Astrocyte (in vitro differentiated cells and primary cell): ENCODE measurements around the gene TEC. TPM values are rescaled to one million over a fixed set of nuclear protein-coding genes. Genes with fewer than 3 reads are reported as not detected.

Experiments
- DNase-seq: peaks from one replicate; pipeline ENCODE4 v3.0.0-alpha.2; 2010; ENCODE audit warnings: low read depth
- FAIRE-seq: peaks from 2 replicates; lab custom pipeline; 2011; peaks lifted over from hg19 to GRCh38; lab: Jason Lieb, UNC
- H2AFZ ChIP-seq: 2 replicates; pipeline ENCODE4 v1.6.0; 2012; ENCODE audit warnings: low read depth, low read length, inconsistent platforms
- H3K27ac ChIP-seq: 2 replicates; pipeline ENCODE4 v1.5.1; 2011; ENCODE audit warnings: low read depth, low read length, inconsistent platforms
- H3K27me3 ChIP-seq: 2 replicates; pipeline ENCODE4 v1.6.0; 2011; ENCODE audit warnings: low read length, inconsistent platforms; ENCODE audit not compliant: insufficient read depth
- H3K36me3 ChIP-seq: 2 replicates; pipeline ENCODE4 v1.5.1; 2011; ENCODE audit warnings: low read length, inconsistent platforms; ENCODE audit not compliant: insufficient read depth
- H3K4me1 ChIP-seq: 2 replicates; pipeline ENCODE4 v1.5.1; 2011; ENCODE audit warnings: low read length, inconsistent platforms; ENCODE audit not compliant: insufficient read depth
- H3K4me2 ChIP-seq: 2 replicates; pipeline ENCODE4 v1.6.0; 2012; ENCODE audit warnings: low read length, inconsistent platforms
- H3K4me3 ChIP-seq: 2 replicates; pipeline ENCODE4 v1.5.1; 2011; ENCODE audit warnings: low read depth, mild to moderate bottlenecking, low read length, inconsistent platforms; ENCODE audit not compliant: insufficient read depth
- H3K79me2 ChIP-seq: 2 replicates; pipeline ENCODE4 v1.6.0; 2012; ENCODE audit warnings: mild to moderate bottlenecking, low read length, inconsistent platforms; ENCODE audit not compliant: insufficient read depth
- H3K9ac ChIP-seq: 2 replicates; pipeline ENCODE4 v1.6.0; 2012; ENCODE audit warnings: mild to moderate bottlenecking, low read length, inconsistent platforms
- H3K9me3 ChIP-seq: 2 replicates; pipeline ENCODE4 v1.5.1; 2012; ENCODE audit warnings: low read depth, mild to moderate bottlenecking, low read length, inconsistent platforms; ENCODE audit not compliant: insufficient read depth
- H4K20me1 ChIP-seq: 2 replicates; pipeline ENCODE4 v1.6.0; 2012; ENCODE audit warnings: low read length, inconsistent platforms; ENCODE audit not compliant: insufficient read depth
- H3K27ac Mint-ChIP-seq: one replicate; pipeline ENCODE4 v1.8.0; 2021; ENCODE audit warnings: mild to moderate bottlenecking, mixed read lengths; ENCODE audit not compliant: unreplicated experiment
- H3K27me3 Mint-ChIP-seq: one replicate; pipeline ENCODE4 v1.8.0; 2021; ENCODE audit warnings: low read depth, mixed read lengths; ENCODE audit not compliant: unreplicated experiment
- H3K36me3 Mint-ChIP-seq: one replicate; pipeline ENCODE4 v1.8.0; 2021; ENCODE audit warnings: low read depth, mixed read lengths; ENCODE audit not compliant: unreplicated experiment
- H3K4me1 Mint-ChIP-seq: one replicate; pipeline ENCODE4 v1.8.0; 2021; ENCODE audit warnings: low read depth, mixed read lengths; ENCODE audit not compliant: unreplicated experiment
- H3K4me3 Mint-ChIP-seq: one replicate; pipeline ENCODE4 v1.8.0; 2021; ENCODE audit warnings: mild to moderate bottlenecking, moderate library complexity, mixed read lengths; ENCODE audit not compliant: unreplicated experiment
- H3K9me3 Mint-ChIP-seq: one replicate; pipeline ENCODE4 v1.8.0; 2021; ENCODE audit warnings: mild to moderate bottlenecking, mixed read lengths; ENCODE audit not compliant: unreplicated experiment
- CTCF ChIP-seq: IDR thresholded peaks from 2 replicates; pipeline ENCODE4 v1.5.1; 2011; ENCODE audit warnings: low read depth, mild to moderate bottlenecking, inconsistent platforms, low read length, moderate library complexity; ENCODE audit not compliant: insufficient read depth
- EZH2 ChIP-seq: IDR thresholded peaks from 2 replicates; pipeline ENCODE4 v1.6.1; 2012; ENCODE audit warnings: mild to moderate bottlenecking, low read length, inconsistent platforms; ENCODE audit not compliant: insufficient read depth
- total RNA-seq: library from RNA; stranded (reverse); gene quantifications from 2 replicates; pipeline ENCODE4 v1.2.1, GENCODE V29; 2021

TEC gene
- total RNA-seq, 1 donor from 2014 or later = 0.61 TPM

GRCh38 chr4:48203819-48204218 lies 65.8 kb downstream of the TEC start:
- no peaks in the 10 kb centered on the region for H3K36me3 ChIP-seq
- Mint-ChIP-seq H3K9me3 (no peaks in the 10 kb centered on the region), H3K4me1 (peaks cover 10% of the 10 kb centered on the region), H3K27me3 (no peaks in the 10 kb centered on the region), H3K36me3 (no peaks in the 10 kb centered on the region), H3K27ac (no peak overlapping the region), H3K4me3 (no peak overlapping the region)
- no peak for TF ChIP-seq CTCF
- no peak for TF ChIP-seq EZH2
- H3K9me3 ChIP-seq = no peaks in the 10 kb centered on the region
- H3K4me2 ChIP-seq = no peak overlapping the region
- H3K4me3 ChIP-seq = no peak overlapping the region
- H4K20me1 ChIP-seq = no peaks in the 10 kb centered on the region
- FAIRE-seq (no peak), DNase-seq (no peak)
- peaks cover 3% of the 10 kb centered on the region for H3K27me3 ChIP-seq
- no peak overlapping the region for H2AFZ ChIP-seq
- H3K9ac ChIP-seq = no peak overlapping the region
- no peaks in the 10 kb centered on the region for H3K79me2 ChIP-seq
- no peaks in the 10 kb centered on the region for H3K4me1 ChIP-seq
- H3K27ac ChIP-seq = no peak overlapping the region

- Mint-ChIP-seq H3K4me1 (peaks cover 5% of the 10 kb centered on the region), H3K27ac (no peak overlapping the region), H3K27me3 (peaks cover 3% of the 10 kb centered on the region), H3K36me3 (no peaks in the 10 kb centered on the region), H3K4me3 (no peak overlapping the region), H3K9me3 (no peaks in the 10 kb centered on the region)
- FAIRE-seq = no peak
- no peaks in the 10 kb centered on the region for H4K20me1 ChIP-seq
- no peak overlapping the region for H2AFZ ChIP-seq
- no peaks in the 10 kb centered on the region for H3K79me2 ChIP-seq
- H3K27ac ChIP-seq = no peak overlapping the region
- TF ChIP-seq CTCF = no peak
- no peak for TF ChIP-seq EZH2
- DNase-seq = no peak
- peaks cover 3% of the 10 kb centered on the region for H3K4me1 ChIP-seq
- no peaks in the 10 kb centered on the region for H3K36me3 ChIP-seq
- H3K4me2 ChIP-seq = no peak overlapping the region
- peaks cover 4% of the 10 kb centered on the region for H3K27me3 ChIP-seq
- no peaks in the 10 kb centered on the region for H3K9me3 ChIP-seq
- H3K9ac ChIP-seq = no peak overlapping the region
- H3K4me3 ChIP-seq = no peak overlapping the region
These were observed 71.9 kb downstream of the TEC start for GRCh38 chr4:48197643-48198237.

- H2AFZ ChIP-seq = no peak overlapping the region
- peaks cover 5% of the 10 kb centered on the region for H3K27me3 ChIP-seq
- Mint-ChIP-seq H3K4me1 (peaks cover 5% of the 10 kb centered on the region), H3K27me3 (peaks cover 3% of the 10 kb centered on the region), H3K4me3 (no peak overlapping the region), H3K9me3 (no peaks in the 10 kb centered on the region), H3K36me3 (no peaks in the 10 kb centered on the region), H3K27ac (no peak overlapping the region)
- no peak overlapping the region for H3K4me3 ChIP-seq
- H3K9me3 ChIP-seq = no peaks in the 10 kb centered on the region
- no peaks in the 10 kb centered on the region for H3K79me2 ChIP-seq
- no peaks in the 10 kb centered on the region for H3K36me3 ChIP-seq
- H3K4me2 ChIP-seq = no peak overlapping the region
- peaks cover 3% of the 10 kb centered on the region for H3K4me1 ChIP-seq
- FAIRE-seq (no peak), DNase-seq (no peak)
- no peak overlapping the region for H3K9ac ChIP-seq
- no peak for TF ChIP-seq EZH2
- no peak overlapping the region for H3K27ac ChIP-seq
- H4K20me1 ChIP-seq = no peaks in the 10 kb centered on the region
These were observed 72.7 kb downstream of the TEC start for GRCh38 chr4:48196758-48197504.
